K562 (cell line): Measurements from ENCODE around the gene RNF34. TPM values are rescaled to one million over a fixed set of nuclear protein-coding genes. Genes with fewer than 3 reads are reported as not detected.

Source experiments
- JUNB ChIP-seq: fragments of 450-650 bp; formaldehyde crosslinking; conservative IDR thresholded peaks from 2 replicates; pipeline ENCODE4 v1.4.0; 2020; ENCODE audit warnings: mild to moderate bottlenecking
- NCOA2 ChIP-seq, 2 experiments: fragments of 450-650 bp; IDR thresholded peaks; 2 replicates each; pipeline ENCODE4 v1.6.1; 2018; ENCODE audit warnings: mild to moderate bottlenecking in 2 of 2, moderate library complexity in 1 of 2; ENCODE audit not compliant: partially characterized antibody in 2 of 2
- ZBTB7A ChIP-seq: IDR thresholded peaks from 2 replicates; pipeline ENCODE4 v1.6.1; 2011; ENCODE audit warnings: low read depth, mild to moderate bottlenecking, low read length, moderate library complexity, borderline replicate concordance; ENCODE audit not compliant: control insufficient read depth
- ZFPM2 ChIP-seq: fragments of 250-450 bp; sonication (Bioruptor Pico); IDR thresholded peaks from 2 replicates; pipeline ENCODE4 v1.5.1; 2022; ENCODE audit warnings: mild to moderate bottlenecking
- ZNF436 ChIP-seq: fragments of 250-450, 450-650 bp; sonication (Bioruptor Pico); formaldehyde crosslinking; IDR thresholded peaks from 2 replicates; pipeline ENCODE4 v1.7.0; 2020; ENCODE audit warnings: mild to moderate bottlenecking
- polyA plus RNA-seq, 8 experiments: library from polyadenylated mRNA; depleted of rRNA in 4 of 8; stranded (reverse) in 5 of 8; unstranded in 3 of 8; fragments of >200 nt; fragmentation: Nextera tagmentation in 2 of 8; fragmentation: Illumina TruSeq in 1 of 8; extraction: Ambion mirVana in 2 of 8; extraction: Trizol in 1 of 8; gene quantifications; 2 replicates each; pipeline versions ENCODE4 v1.2.1 to v1.2.3, GENCODE V29; 2011 to 2014; ENCODE audit warnings: inconsistent platforms in 1 of 8, missing spikeins in 1 of 8
- total RNA-seq, 7 experiments: library from RNA; depleted of rRNA in 6 of 7; stranded (reverse); fragments of >200 nt in 6 of 7; fragmentation: Illumina TruSeq in 2 of 7; extraction: Trizol in 2 of 7; gene quantifications; 2 replicates each; pipeline versions ENCODE4 v1.2.1 to v1.2.3, GENCODE V29; 2011 to 2021; ENCODE audit warnings: low replicate concordance in 1 of 7
- TF ChIP-seq, protein P1 (sequence below): fragments of 250-450 bp; sonication (Bioruptor Pico); IDR thresholded peaks from 2 replicates; pipeline ENCODE4 v1.4.0; 2020; ENCODE audit warnings: mild to moderate bottlenecking
- TF ChIP-seq, protein P2 (sequence below): IDR thresholded peaks from 2 replicates; pipeline ENCODE4 v1.6.1; 2014; ENCODE audit warnings: antibody characterized with exemption
- TF ChIP-seq, protein P3 (sequence below): sonication (generic); formaldehyde crosslinking; IDR thresholded peaks from 2 replicates; pipeline ENCODE4 v1.8.0; 2022; ENCODE audit warnings: mild to moderate bottlenecking, missing genetic modification reagents
- TF ChIP-seq, protein P4 (sequence below): fragments of 250-450 bp; sonication (Bioruptor Pico); IDR thresholded peaks from 2 replicates; pipeline ENCODE4 v1.4.0; 2020
- TF ChIP-seq, protein P5 (sequence below): fragments of 450-650 bp; IDR thresholded peaks from 2 replicates; pipeline ENCODE4 v1.6.1; 2017; ENCODE audit warnings: mild to moderate bottlenecking, moderate library complexity
- TF ChIP-seq, protein P6 (sequence below): fragments of 200-800 bp; sonication (Bioruptor generic); IDR thresholded peaks from 2 replicates; pipeline ENCODE4 v1.6.1; 2017; ENCODE audit warnings: missing genetic modification characterization, missing compliant biosample characterization

RNF34 gene
- total and polyA plus RNA-seq, 9 of the 15 experiments (the other 6 are each of a cell fraction or from before 2014, with no cell fraction given), result 41.7 to 88.9 (median 54.1) TPM

DNA sequence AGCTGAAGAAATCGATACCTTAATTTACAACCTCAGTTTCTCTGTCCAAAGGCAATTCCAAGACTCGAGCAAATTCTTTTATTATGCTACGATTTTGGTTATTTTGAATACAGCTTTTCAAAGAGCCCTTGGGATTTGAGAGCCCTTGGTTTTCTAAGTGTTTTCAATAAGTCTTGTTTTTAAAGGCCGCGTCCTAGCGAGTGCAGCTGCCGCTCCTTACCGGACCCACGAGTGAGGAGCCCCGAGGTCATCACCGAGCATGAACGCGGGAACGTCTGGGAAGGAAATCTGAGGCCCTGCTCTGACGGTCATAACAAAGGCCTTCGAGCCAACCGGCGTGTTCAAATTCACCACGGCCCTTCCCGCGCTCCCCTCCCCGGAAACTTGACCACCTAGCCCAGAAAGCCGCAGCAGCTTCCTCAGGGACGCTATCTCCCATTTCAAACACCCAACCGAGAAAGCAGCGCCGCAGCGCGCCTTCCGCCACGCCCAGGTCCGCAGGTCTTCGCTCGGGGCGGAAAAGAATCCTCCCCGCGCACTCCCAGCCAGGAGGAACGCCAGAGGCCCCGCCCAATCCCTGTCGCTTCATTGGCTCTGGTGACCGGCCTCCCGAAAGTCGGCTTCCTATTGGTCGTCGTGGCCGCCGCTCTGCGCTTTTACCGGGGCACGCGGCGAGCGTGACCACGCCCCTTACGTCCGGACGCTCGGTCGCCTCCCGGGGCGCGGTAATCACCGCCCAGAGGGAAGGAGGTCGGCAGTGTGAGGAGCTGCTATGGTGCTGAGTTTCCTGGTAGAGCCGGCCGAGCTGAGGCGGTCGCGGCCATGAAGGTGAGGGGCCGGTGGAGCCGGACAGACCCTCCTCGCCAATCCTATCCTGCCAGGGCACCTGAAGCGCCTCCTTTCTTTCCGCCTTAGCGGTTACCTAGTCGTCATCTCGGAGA lies at the start of gene RNF34 (continued):
- TF ChIP-seq, protein P1, sequence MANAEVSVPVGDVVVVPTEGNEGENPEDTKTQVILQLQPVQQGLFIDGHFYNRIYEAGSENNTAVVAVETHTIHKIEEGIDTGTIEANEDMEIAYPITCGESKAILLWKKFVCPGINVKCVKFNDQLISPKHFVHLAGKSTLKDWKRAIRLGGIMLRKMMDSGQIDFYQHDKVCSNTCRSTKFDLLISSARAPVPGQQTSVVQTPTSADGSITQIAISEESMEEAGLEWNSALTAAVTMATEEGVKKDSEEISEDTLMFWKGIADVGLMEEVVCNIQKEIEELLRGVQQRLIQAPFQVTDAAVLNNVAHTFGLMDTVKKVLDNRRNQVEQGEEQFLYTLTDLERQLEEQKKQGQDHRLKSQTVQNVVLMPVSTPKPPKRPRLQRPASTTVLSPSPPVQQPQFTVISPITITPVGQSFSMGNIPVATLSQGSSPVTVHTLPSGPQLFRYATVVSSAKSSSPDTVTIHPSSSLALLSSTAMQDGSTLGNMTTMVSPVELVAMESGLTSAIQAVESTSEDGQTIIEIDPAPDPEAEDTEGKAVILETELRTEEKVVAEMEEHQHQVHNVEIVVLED (CRISPR knock-in tag), result peak; percentile 99
- no peak for TF ChIP-seq JUNB (CRISPR knock-in tag)
- no peak for TF ChIP-seq ZFPM2 (CRISPR knock-in tag)
- TF ChIP-seq, protein P2, sequence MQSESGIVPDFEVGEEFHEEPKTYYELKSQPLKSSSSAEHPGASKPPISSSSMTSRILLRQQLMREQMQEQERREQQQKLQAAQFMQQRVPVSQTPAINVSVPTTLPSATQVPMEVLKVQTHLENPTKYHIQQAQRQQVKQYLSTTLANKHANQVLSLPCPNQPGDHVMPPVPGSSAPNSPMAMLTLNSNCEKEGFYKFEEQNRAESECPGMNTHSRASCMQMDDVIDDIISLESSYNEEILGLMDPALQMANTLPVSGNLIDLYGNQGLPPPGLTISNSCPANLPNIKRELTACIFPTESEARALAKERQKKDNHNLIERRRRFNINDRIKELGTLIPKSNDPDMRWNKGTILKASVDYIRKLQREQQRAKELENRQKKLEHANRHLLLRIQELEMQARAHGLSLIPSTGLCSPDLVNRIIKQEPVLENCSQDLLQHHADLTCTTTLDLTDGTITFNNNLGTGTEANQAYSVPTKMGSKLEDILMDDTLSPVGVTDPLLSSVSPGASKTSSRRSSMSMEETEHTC, result no peak
- TF ChIP-seq, protein P3, sequence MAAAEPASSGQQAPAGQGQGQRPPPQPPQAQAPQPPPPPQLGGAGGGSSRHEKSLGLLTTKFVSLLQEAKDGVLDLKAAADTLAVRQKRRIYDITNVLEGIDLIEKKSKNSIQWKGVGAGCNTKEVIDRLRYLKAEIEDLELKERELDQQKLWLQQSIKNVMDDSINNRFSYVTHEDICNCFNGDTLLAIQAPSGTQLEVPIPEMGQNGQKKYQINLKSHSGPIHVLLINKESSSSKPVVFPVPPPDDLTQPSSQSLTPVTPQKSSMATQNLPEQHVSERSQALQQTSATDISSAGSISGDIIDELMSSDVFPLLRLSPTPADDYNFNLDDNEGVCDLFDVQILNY, result no peak
- TF ChIP-seq ZBTB7A, result no peak
- no peak for TF ChIP-seq ZNF436
- TF ChIP-seq, protein P4, sequence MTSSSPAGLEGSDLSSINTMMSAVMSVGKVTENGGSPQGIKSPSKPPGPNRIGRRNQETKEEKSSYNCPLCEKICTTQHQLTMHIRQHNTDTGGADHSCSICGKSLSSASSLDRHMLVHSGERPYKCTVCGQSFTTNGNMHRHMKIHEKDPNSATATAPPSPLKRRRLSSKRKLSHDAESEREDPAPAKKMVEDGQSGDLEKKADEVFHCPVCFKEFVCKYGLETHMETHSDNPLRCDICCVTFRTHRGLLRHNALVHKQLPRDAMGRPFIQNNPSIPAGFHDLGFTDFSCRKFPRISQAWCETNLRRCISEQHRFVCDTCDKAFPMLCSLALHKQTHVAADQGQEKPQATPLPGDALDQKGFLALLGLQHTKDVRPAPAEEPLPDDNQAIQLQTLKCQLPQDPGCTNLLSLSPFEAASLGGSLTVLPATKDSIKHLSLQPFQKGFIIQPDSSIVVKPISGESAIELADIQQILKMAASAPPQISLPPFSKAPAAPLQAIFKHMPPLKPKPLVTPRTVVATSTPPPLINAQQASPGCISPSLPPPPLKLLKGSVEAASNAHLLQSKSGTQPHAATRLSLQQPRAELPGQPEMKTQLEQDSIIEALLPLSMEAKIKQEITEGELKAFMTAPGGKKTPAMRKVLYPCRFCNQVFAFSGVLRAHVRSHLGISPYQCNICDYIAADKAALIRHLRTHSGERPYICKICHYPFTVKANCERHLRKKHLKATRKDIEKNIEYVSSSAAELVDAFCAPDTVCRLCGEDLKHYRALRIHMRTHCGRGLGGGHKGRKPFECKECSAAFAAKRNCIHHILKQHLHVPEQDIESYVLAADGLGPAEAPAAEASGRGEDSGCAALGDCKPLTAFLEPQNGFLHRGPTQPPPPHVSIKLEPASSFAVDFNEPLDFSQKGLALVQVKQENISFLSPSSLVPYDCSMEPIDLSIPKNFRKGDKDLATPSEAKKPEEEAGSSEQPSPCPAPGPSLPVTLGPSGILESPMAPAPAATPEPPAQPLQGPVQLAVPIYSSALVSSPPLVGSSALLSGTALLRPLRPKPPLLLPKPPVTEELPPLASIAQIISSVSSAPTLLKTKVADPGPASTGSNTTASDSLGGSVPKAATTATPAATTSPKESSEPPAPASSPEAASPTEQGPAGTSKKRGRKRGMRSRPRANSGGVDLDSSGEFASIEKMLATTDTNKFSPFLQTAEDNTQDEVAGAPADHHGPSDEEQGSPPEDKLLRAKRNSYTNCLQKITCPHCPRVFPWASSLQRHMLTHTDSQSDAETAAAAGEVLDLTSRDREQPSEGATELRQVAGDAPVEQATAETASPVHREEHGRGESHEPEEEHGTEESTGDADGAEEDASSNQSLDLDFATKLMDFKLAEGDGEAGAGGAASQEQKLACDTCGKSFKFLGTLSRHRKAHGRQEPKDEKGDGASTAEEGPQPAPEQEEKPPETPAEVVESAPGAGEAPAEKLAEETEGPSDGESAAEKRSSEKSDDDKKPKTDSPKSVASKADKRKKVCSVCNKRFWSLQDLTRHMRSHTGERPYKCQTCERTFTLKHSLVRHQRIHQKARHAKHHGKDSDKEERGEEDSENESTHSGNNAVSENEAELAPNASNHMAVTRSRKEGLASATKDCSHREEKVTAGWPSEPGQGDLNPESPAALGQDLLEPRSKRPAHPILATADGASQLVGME (CRISPR knock-in tag), result no peak
- TF ChIP-seq, protein P5, sequence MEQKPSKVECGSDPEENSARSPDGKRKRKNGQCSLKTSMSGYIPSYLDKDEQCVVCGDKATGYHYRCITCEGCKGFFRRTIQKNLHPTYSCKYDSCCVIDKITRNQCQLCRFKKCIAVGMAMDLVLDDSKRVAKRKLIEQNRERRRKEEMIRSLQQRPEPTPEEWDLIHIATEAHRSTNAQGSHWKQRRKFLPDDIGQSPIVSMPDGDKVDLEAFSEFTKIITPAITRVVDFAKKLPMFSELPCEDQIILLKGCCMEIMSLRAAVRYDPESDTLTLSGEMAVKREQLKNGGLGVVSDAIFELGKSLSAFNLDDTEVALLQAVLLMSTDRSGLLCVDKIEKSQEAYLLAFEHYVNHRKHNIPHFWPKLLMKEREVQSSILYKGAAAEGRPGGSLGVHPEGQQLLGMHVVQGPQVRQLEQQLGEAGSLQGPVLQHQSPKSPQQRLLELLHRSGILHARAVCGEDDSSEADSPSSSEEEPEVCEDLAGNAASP, result no peak
- TF ChIP-seq NCOA2 (IDR thresholded peaks at IDR 0.05; ENCODE audit: partially characterized antibody in 2 of 2), result no peak
- TF ChIP-seq, protein P6, sequence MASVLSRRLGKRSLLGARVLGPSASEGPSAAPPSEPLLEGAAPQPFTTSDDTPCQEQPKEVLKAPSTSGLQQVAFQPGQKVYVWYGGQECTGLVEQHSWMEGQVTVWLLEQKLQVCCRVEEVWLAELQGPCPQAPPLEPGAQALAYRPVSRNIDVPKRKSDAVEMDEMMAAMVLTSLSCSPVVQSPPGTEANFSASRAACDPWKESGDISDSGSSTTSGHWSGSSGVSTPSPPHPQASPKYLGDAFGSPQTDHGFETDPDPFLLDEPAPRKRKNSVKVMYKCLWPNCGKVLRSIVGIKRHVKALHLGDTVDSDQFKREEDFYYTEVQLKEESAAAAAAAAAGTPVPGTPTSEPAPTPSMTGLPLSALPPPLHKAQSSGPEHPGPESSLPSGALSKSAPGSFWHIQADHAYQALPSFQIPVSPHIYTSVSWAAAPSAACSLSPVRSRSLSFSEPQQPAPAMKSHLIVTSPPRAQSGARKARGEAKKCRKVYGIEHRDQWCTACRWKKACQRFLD (CRISPR knock-in tag), result no peak
